ENCODE measurements around the gene RSPH3. TPM values are rescaled to one million over a fixed set of nuclear protein-coding genes. Genes with fewer than 3 reads are reported as not detected.

Gene RSPH3
- polyA plus RNA-seq, 1 donor (not counting 4 experiments of a cell fraction or from before 2014, with no cell fraction given): 4.4 TPM

GRCh38 chr6:158938220-158938619 lies 61.8 kb downstream of the RSPH3 start:
- dilution Hi-C loops (cut with MboI; ENCODE audit: extremely low pct_ligation_motif_present, low sequenced_read_pairs): no loop called here
- Histone ChIP-seq H3K36me3 (ENCODE audit: control insufficient read depth in 2 of 2, extremely low read depth in 1 of 2, insufficient read depth in 2 of 2, low read length in 2 of 2) (no peaks in the 10 kb centered on the region), H3K4me3 (ENCODE audit: control insufficient read depth in 2 of 3, extremely low read depth in 1 of 3, insufficient read depth in 2 of 3, low read depth in 1 of 3, low read length in 3 of 3) (peak overlapping the region in 1 of 3 experiments; percentile 32), H4K20me1 (ENCODE audit: control insufficient read depth, extremely low read depth, insufficient read depth, low read length) (no peaks in the 10 kb centered on the region), H3K9me3 (ENCODE audit: control insufficient read depth, low read depth, low read length) (no peaks in the 10 kb centered on the region), H3K4me1 (ENCODE audit: control insufficient read depth, extremely low read depth, insufficient read depth, low read length) (peaks cover 7% of the 10 kb centered on the region), H3K9me1 (ENCODE audit: control insufficient read depth, extremely low read depth, insufficient read depth, low read length) (no peaks in the 10 kb centered on the region), H2AFZ (ENCODE audit: control insufficient read depth, low read length) (no peak overlapping the region), H3K27ac (ENCODE audit: control insufficient read depth, insufficient read depth, low read length) (no peak overlapping the region), H3K4me2 (ENCODE audit: control insufficient read depth, extremely low read depth, insufficient read depth, low read depth, low read length) (peak overlapping the region; percentile 79), H3K79me2 (ENCODE audit: control insufficient read depth, insufficient read depth, low read length) (no peaks in the 10 kb centered on the region), H3K27me3 (ENCODE audit: control insufficient read depth, extremely low read depth, insufficient read depth, low read length) (no peaks in the 10 kb centered on the region), H3K9ac (ENCODE audit: control insufficient read depth, extremely low read depth, insufficient read depth, low read length) (no peak overlapping the region)
- FAIRE-seq: no peak
- DNase-seq (ENCODE audit: low read depth, low spot score): no peak
- no peak for TF ChIP-seq EZH2 (IDR thresholded peaks at IDR 0.05; ENCODE audit: low read length)
- TF ChIP-seq, protein P1, sequence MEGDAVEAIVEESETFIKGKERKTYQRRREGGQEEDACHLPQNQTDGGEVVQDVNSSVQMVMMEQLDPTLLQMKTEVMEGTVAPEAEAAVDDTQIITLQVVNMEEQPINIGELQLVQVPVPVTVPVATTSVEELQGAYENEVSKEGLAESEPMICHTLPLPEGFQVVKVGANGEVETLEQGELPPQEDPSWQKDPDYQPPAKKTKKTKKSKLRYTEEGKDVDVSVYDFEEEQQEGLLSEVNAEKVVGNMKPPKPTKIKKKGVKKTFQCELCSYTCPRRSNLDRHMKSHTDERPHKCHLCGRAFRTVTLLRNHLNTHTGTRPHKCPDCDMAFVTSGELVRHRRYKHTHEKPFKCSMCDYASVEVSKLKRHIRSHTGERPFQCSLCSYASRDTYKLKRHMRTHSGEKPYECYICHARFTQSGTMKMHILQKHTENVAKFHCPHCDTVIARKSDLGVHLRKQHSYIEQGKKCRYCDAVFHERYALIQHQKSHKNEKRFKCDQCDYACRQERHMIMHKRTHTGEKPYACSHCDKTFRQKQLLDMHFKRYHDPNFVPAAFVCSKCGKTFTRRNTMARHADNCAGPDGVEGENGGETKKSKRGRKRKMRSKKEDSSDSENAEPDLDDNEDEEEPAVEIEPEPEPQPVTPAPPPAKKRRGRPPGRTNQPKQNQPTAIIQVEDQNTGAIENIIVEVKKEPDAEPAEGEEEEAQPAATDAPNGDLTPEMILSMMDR (optimal IDR thresholded peaks at IDR 0.05 in 1 of 3, IDR thresholded peaks at IDR 0.05 in 1 of 3, conservative IDR thresholded peaks at IDR 0.05 in 1 of 3; ENCODE audit: extremely low read depth in 1 of 3, insufficient read depth in 2 of 3, low read length in 3 of 3): no peak

- FAIRE-seq: no peak
- Histone ChIP-seq H3K4me2 (ENCODE audit: control insufficient read depth, extremely low read depth, insufficient read depth, low read depth, low read length) (no peak overlapping the region), H2AFZ (ENCODE audit: control insufficient read depth, low read length) (no peak overlapping the region), H4K20me1 (ENCODE audit: control insufficient read depth, extremely low read depth, insufficient read depth, low read length) (no peaks in the 10 kb centered on the region), H3K4me3 (ENCODE audit: control insufficient read depth in 2 of 3, extremely low read depth in 1 of 3, insufficient read depth in 2 of 3, low read depth in 1 of 3, low read length in 3 of 3) (no peak overlapping the region), H3K27ac (ENCODE audit: control insufficient read depth, insufficient read depth, low read length) (no peak overlapping the region), H3K4me1 (ENCODE audit: control insufficient read depth, extremely low read depth, insufficient read depth, low read length) (peaks cover 7% of the 10 kb centered on the region), H3K36me3 (ENCODE audit: control insufficient read depth in 2 of 2, extremely low read depth in 1 of 2, insufficient read depth in 2 of 2, low read length in 2 of 2) (no peaks in the 10 kb centered on the region), H3K9me1 (ENCODE audit: control insufficient read depth, extremely low read depth, insufficient read depth, low read length) (no peaks in the 10 kb centered on the region), H3K27me3 (ENCODE audit: control insufficient read depth, extremely low read depth, insufficient read depth, low read length) (no peaks in the 10 kb centered on the region), H3K79me2 (ENCODE audit: control insufficient read depth, insufficient read depth, low read length) (no peaks in the 10 kb centered on the region), H3K9me3 (ENCODE audit: control insufficient read depth, low read depth, low read length) (no peaks in the 10 kb centered on the region), H3K9ac (ENCODE audit: control insufficient read depth, extremely low read depth, insufficient read depth, low read length) (no peak overlapping the region)
- no peak for DNase-seq (ENCODE audit: low read depth, low spot score)
- TF ChIP-seq, protein P1 (optimal IDR thresholded peaks at IDR 0.05 in 1 of 3, IDR thresholded peaks at IDR 0.05 in 1 of 3, conservative IDR thresholded peaks at IDR 0.05 in 1 of 3; ENCODE audit: extremely low read depth in 1 of 3, insufficient read depth in 2 of 3, low read length in 3 of 3): no peak
- no peak for TF ChIP-seq EZH2 (IDR thresholded peaks at IDR 0.05; ENCODE audit: low read length)
- dilution Hi-C loops (cut with MboI; ENCODE audit: extremely low pct_ligation_motif_present, low sequenced_read_pairs): no loop called here
Measured at GRCh38 chr6:158934157-158934556, 65.8 kb downstream of the RSPH3 start.

Data from keratinocyte (primary cell).